Ovary (tissue), 9 donors: Measurements from ENCODE around the gene C4A. TPM values are rescaled to one million over a fixed set of nuclear protein-coding genes. Genes with fewer than 3 reads are reported as not detected.
"Not testable (repeated sequence)": the region's sequence is repeated elsewhere in the genome, so short reads cannot be mapped to it uniquely, and the experiment has no call there.

Experiments
- DNase-seq, 5 donors: peaks; one replicate each; pipeline ENCODE4 v3.0.0-alpha.2; 2019 to 2020
- H3K27ac ChIP-seq, 2 donors: fragments of 200-600 bp; one replicate each; pipeline versions ENCODE4 v1.5.1 to v1.8.0; 2019 to 2022
- H3K27me3 ChIP-seq: fragments of 200-600 bp; one replicate; pipeline ENCODE4 v1.8.0; 2022
- H3K36me3 ChIP-seq: fragments of 200-600 bp; sonication (generic); one replicate; pipeline ENCODE4 v1.5.1; 2019
- H3K4me1 ChIP-seq: one replicate; pipeline ENCODE4 v1.8.1; 2013; ENCODE audit warnings: mild to moderate bottlenecking, moderate library complexity; ENCODE audit not compliant: insufficient read depth
- H3K4me3 ChIP-seq: fragments of 200-600 bp; sonication (generic); one replicate; pipeline ENCODE4 v1.5.1; 2017
- H3K9me3 ChIP-seq, 2 donors: fragments of 200-600 bp in 1 of 2; sonication (generic) in 1 of 2; one replicate each; pipeline versions ENCODE4 v1.5.1 to v1.8.1; 2013 to 2019; ENCODE audit warnings: mild to moderate bottlenecking in 1 of 2, moderate library complexity in 1 of 2
- CTCF ChIP-seq, 3 donors: fragments of 450-650 bp in 2 of 3; fragments of 200-600 bp in 1 of 3; IDR thresholded peaks; one replicate each; pipeline versions ENCODE4 v1.5.1 to v1.8.0; 2016 to 2022; ENCODE audit warnings: antibody characterized with exemption in 3 of 3, mild to moderate bottlenecking in 1 of 3
- EP300 ChIP-seq: sonication (generic); formaldehyde crosslinking; IDR thresholded peaks from one replicate; pipeline ENCODE4 v1.6.1; 2017; ENCODE audit warnings: antibody characterized with exemption
- POLR2A ChIP-seq: fragments of 450-650 bp; IDR thresholded peaks from one replicate; pipeline ENCODE4 v1.6.1; 2017; ENCODE audit warnings: antibody characterized with exemption, mild to moderate bottlenecking, moderate library complexity
- WGBS, 3 donors: extraction: QIAGEN DNeasy Blood & Tissue Kit in 1 of 3; methylation state at CpG; one replicate each; pipeline versions ENCODE4 v1.1.5 to v1.1.7; 2013 to 2017; 5-methylcytosine and 5-hydroxymethylcytosine counted together
- intact Hi-C, 4 donors: fragments of 100-400 bp; cut with DNase I; formaldehyde crosslinking; loops; one replicate each; pipeline versions ENCODE4 v1.11.0 to v1.15.1; 2022 to 2023
- polyA plus RNA-seq, 2 donors: library from polyadenylated mRNA; stranded (reverse); fragments of 200-250 nt in 1 of 2; fragments of 350-450 nt in 1 of 2; fragmentation: Illumina TruSeq in 1 of 2; extraction: RNeasy Lipid Tissue Mini Kit (QIAGEN cat#74804) in 1 of 2; gene quantifications; one replicate each; pipeline ENCODE4 v1.2.3, GENCODE V29; 2013 to 2014
- total RNA-seq, 7 donors: library from RNA; depleted of rRNA in 2 of 7; stranded (reverse); fragments of >200 nt in 2 of 7; fragmentation: NEBNext Ultra II Directional in 3 of 7; extraction: Animal tissue kit (Norgen Biotek cat#: 25700) in 3 of 7; gene quantifications; one replicate each; pipeline versions ENCODE4 v1.1.0 to v1.2.4, GENCODE V29; 2016 to 2023
- donor health status: DM: no; HTN: no; CAD: no; lungs with moderate emphysema.
- donor health status: DM: no; HTN: no; CAD: no.
- donor health status: Bipolar disorder and iron deficiency.
- donor health status: DM: yes; HTN: yes; CAD: no.
- donor health status: DM: no; HTN: no; CAD: no.
- donor health status: DM: yes; HTN: yes; CAD: no.

Gene C4A
- total and polyA plus RNA-seq, 9 donors, result 114 to 1,617 (median 248) TPM

GRCh38 chr6:31970604-31971271 is 11.1 kb upstream of the C4A start:
- peak in 1 of 5 donors; percentile 53 for DNase-seq
- no peaks in the 10 kb centered on the region for H3K9me3 ChIP-seq
- WGBS, 3 donors, result 47 to 69% (median 56%) methylated on average over 15 to 18 of the region's 18 CpGs
- H3K4me3 ChIP-seq, result peak overlapping the region; percentile 79
- no peaks in the 10 kb centered on the region for H3K27me3 ChIP-seq
- no peaks in the 10 kb centered on the region for H3K36me3 ChIP-seq
- intact Hi-C loops, result no loop called here
- peaks cover 4% of the 10 kb centered on the region for H3K4me1 ChIP-seq
- TF ChIP-seq EP300 (no peak), POLR2A (no peak), CTCF (IDR thresholded peaks at IDR 0.05) (no peak)
- H3K27ac ChIP-seq, result peak overlapping the region; percentile 96 to 97

- Histone ChIP-seq H3K4me3 (peak overlapping the region; percentile 79), H3K4me1 (peaks cover 4% of the 10 kb centered on the region), H3K36me3 (no peaks in the 10 kb centered on the region), H3K27me3 (no peaks in the 10 kb centered on the region), H3K9me3 (no peaks in the 10 kb centered on the region), H3K27ac (peak overlapping the region; percentile 96 to 97)
- DNase-seq, result peak in 1 of 5 donors; percentile 54
- WGBS, 3 donors, result 6 to 20% (median 13%) methylated on average over 29 of the region's 29 CpGs
- intact Hi-C loops, result no loop called here
- TF ChIP-seq EP300 (no peak), POLR2A (no peak), CTCF (IDR thresholded peaks at IDR 0.05) (no peak)
Measured at GRCh38 chr6:31971279-31971992, 10.4 kb upstream of the C4A start.

GRCh38 chr6:31971993-31972708 is 9.7 kb upstream of the C4A start, which contains the start of gene DXO:
Gene DXO, minus strand, starts transcription at chr6:31972138. Its CDS starts 463 bp downstream, at chr6:31971675.
- Histone ChIP-seq H3K9me3 (no peaks in the 10 kb centered on the region), H3K27me3 (no peaks in the 10 kb centered on the region), H3K27ac (peak within 1 kb of the TSS; percentile 96 to 97), H3K36me3 (no peaks in the 10 kb centered on the region), H3K4me1 (peaks cover 4% of the 10 kb centered on the region), H3K4me3 (peak within 1 kb of the TSS; percentile 79)
- TF ChIP-seq POLR2A (peak; percentile 76), CTCF (IDR thresholded peaks at IDR 0.05) (no peak), EP300 (peak; percentile 65)
- intact Hi-C loops, result no loop called here
- 0 to 1% (median 1%) methylated on average over 60 to 62 of the region's 62 CpGs for WGBS, 3 donors
- DNase-seq, result peak; percentile 95 to 96 (median 96)

- 5 to 8% (median 7%) methylated on average over 19 of the region's 19 CpGs for WGBS, 3 donors
- DNase-seq, result peak in 1 of 5 donors; percentile 21
- intact Hi-C loops, result no loop called here
Measured at GRCh38 chr6:31972709-31973350, 9.0 kb upstream of the C4A start.

GRCh38 chr6:31976065-31976464 is 5.8 kb upstream of the C4A start:
- 89 to 92% methylated on average over 20 to 30 of the region's 30 CpGs; no CpG with 5 or more reads in 1 of the 3 donors for WGBS, 3 donors
- H3K4me3 ChIP-seq, H3K27me3 ChIP-seq, H3K9me3 ChIP-seq, H3K4me1 ChIP-seq, H3K27ac ChIP-seq, intact Hi-C loops, H3K36me3 ChIP-seq: not testable (repeated sequence)
- DNase-seq, result peak in 2 of 5 donors; percentile 38 to 42

More at GRCh38 chr6:31972709-31973350, 9.0 kb upstream of the C4A start:
- TF ChIP-seq CTCF (IDR thresholded peaks at IDR 0.05) (no peak), POLR2A (no peak), EP300 (no peak)
- peaks cover 4% of the 10 kb centered on the region for H3K4me1 ChIP-seq
- H3K9me3 ChIP-seq, result no peaks in the 10 kb centered on the region
- H3K27ac ChIP-seq, result peak overlapping the region; percentile 96 to 97
- H3K36me3 ChIP-seq, result no peaks in the 10 kb centered on the region
- no peaks in the 10 kb centered on the region for H3K27me3 ChIP-seq
- H3K4me3 ChIP-seq, result peak overlapping the region; percentile 79
